HG03175 (cell line): ENCODE data around the gene CTAG2.
"Not testable (repeated sequence)": the region's sequence is repeated elsewhere in the genome, so short reads cannot be mapped to it uniquely, and the experiment has no call there.

Experiments used
- ATAC-seq: cut with Tn5 transposase; IDR thresholded peaks from one replicate; pipeline ENCODE4 v1.9.1; 2021; ENCODE audit warnings: mild to moderate bottlenecking, moderate library complexity; ENCODE audit not compliant: unreplicated experiment

The CTAG2 gene

GRCh38 chrX:154649503-154650220 lies 3.7 kb downstream of the CTAG2 start:
- ATAC-seq = no peak

- ATAC-seq = no peak
Measured at GRCh38 chrX:154648931-154649330, 4.4 kb downstream of the CTAG2 start.

GRCh38 chrX:154645745-154646378 lies 7.5 kb downstream of the CTAG2 start:
- not testable (repeated sequence) for ATAC-seq

GRCh38 chrX:154643708-154644107 lies 9.7 kb downstream of the CTAG2 start:
- ATAC-seq = not testable (repeated sequence)

GRCh38 chrX:154641740-154642139 lies 11.6 kb downstream of the CTAG2 start:
- ATAC-seq = not testable (repeated sequence)

- not testable (repeated sequence) for ATAC-seq
Measured at GRCh38 chrX:154633661-154634060, 19.7 kb downstream of the CTAG2 start.

GRCh38 chrX:154630949-154631348 lies 22.4 kb downstream of the CTAG2 start:
- ATAC-seq = not testable (repeated sequence)

- ATAC-seq = not testable (repeated sequence)
Measured at GRCh38 chrX:154628960-154629359, 24.4 kb downstream of the CTAG2 start.

GRCh38 chrX:154620767-154621414 lies 32.5 kb downstream of the CTAG2 start:
- not testable (repeated sequence) for ATAC-seq

GRCh38 chrX:154619182-154619581 lies 34.2 kb downstream of the CTAG2 start, which contains the start of gene CTAG1B:
Gene CTAG1B (minus strand): TSS chrX:154619282. CDS start chrX:154619218, 64 bp downstream.
- not testable (repeated sequence) for ATAC-seq

GRCh38 chrX:154613586-154613985 lies 39.8 kb downstream of the CTAG2 start:
- ATAC-seq = not testable (repeated sequence)

GRCh38 chrX:154611146-154611545 lies 42.2 kb downstream of the CTAG2 start:
- not testable (repeated sequence) for ATAC-seq

- ATAC-seq = not testable (repeated sequence)
Measured at GRCh38 chrX:154608823-154609222, 44.6 kb downstream of the CTAG2 start.

GRCh38 chrX:154607976-154608375 lies 45.4 kb downstream of the CTAG2 start:
- ATAC-seq = not testable (repeated sequence)

- no peak for ATAC-seq
Measured at GRCh38 chrX:154607370-154607769, 46.0 kb downstream of the CTAG2 start.

GRCh38 chrX:154605566-154605965 lies 47.8 kb downstream of the CTAG2 start:
- no peak for ATAC-seq

GRCh38 chrX:154603438-154604430 lies 49.6 kb downstream of the CTAG2 start:
- no peak for ATAC-seq

GRCh38 chrX:154602766-154603437 lies 50.5 kb downstream of the CTAG2 start:
- no peak for ATAC-seq

GRCh38 chrX:154602226-154602625 lies 51.2 kb downstream of the CTAG2 start:
- ATAC-seq = no peak
